Choroid plexus epithelial cell (primary cell): ENCODE results near the gene ZNF281.

Source experiments
- DNase-seq: peaks from one replicate; pipeline ENCODE4 v3.0.0-alpha.2; 2010; ENCODE audit warnings: low read depth
- H3K4me3 ChIP-seq: 2 replicates; pipeline ENCODE4 v1.5.1; 2011; ENCODE audit warnings: low read depth, mild to moderate bottlenecking, control low read depth, low read length, moderate library complexity
- CTCF ChIP-seq: conservative IDR thresholded peaks from 2 replicates; pipeline ENCODE4 v1.5.1; 2011; ENCODE audit warnings: low read depth, mild to moderate bottlenecking, control low read depth, inconsistent platforms, low read length, moderate library complexity

The ZNF281 gene

GRCh38 chr1:200437556-200438203 lies 27.8 kb upstream of the ZNF281 start:
- TF ChIP-seq CTCF = no peak
- H3K4me3 ChIP-seq = no peak overlapping the region
- peak; percentile 53 for DNase-seq

- DNase-seq = no peak
- TF ChIP-seq CTCF = no peak
These were observed 27.3 kb upstream of the ZNF281 start for GRCh38 chr1:200437088-200437487.

GRCh38 chr1:200436436-200436835 lies 26.6 kb upstream of the ZNF281 start:
- no peak overlapping the region for H3K4me3 ChIP-seq
- no peak for TF ChIP-seq CTCF
- DNase-seq = no peak

More at GRCh38 chr1:200437088-200437487, 27.3 kb upstream of the ZNF281 start:
- no peak overlapping the region for H3K4me3 ChIP-seq

- no peak for TF ChIP-seq CTCF
- H3K4me3 ChIP-seq = no peak overlapping the region
- DNase-seq = no peak
These were observed 25.5 kb upstream of the ZNF281 start for GRCh38 chr1:200435200-200435780.

- H3K4me3 ChIP-seq = no peak overlapping the region
- TF ChIP-seq CTCF = no peak
- no peak for DNase-seq
These were observed 23.8 kb upstream of the ZNF281 start for GRCh38 chr1:200433586-200433985.

GRCh38 chr1:200432586-200432985 lies 22.8 kb upstream of the ZNF281 start:
- no peak for DNase-seq
- no peak overlapping the region for H3K4me3 ChIP-seq

More at GRCh38 chr1:200432586-200432985, 22.8 kb upstream of the ZNF281 start:
- no peak for TF ChIP-seq CTCF
